ENCODE results near the gene TBX15. TPM values are rescaled to one million over a fixed set of nuclear protein-coding genes. Genes with fewer than 3 reads are reported as not detected.
"Not testable (repeated sequence)": the region's sequence is repeated elsewhere in the genome, so short reads cannot be mapped to it uniquely, and the experiment has no call there.

The TBX15 gene
- total RNA-seq, 1 donor, result under 0.01 TPM

DNA sequence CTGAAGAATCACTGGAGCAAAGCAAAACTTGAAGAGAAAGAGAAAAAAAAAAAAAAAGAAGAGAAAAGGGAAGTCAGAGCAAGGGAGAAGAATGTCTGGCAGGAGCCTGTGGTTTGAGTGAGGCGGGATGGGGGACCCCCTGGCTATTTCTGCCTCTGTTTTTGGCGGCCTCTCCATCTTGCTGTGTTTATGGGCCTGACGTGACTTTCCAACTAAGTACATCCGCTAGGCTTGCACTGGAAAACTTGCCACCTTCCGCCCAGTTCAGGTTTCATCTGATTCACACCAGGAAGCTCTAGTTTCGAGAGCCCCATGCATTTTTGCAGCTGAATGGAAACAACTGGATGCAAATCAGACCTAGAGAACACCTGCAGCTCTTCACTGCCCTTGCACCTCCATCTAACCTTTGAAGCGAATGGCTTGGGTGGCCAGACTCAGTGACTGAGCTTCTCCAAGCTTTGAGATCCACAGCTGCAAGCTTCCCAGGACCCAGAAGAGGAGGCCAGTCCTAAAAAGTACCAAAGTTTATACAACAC is 28.0 kb downstream of the TBX15 start:
- TF ChIP-seq, protein P1, sequence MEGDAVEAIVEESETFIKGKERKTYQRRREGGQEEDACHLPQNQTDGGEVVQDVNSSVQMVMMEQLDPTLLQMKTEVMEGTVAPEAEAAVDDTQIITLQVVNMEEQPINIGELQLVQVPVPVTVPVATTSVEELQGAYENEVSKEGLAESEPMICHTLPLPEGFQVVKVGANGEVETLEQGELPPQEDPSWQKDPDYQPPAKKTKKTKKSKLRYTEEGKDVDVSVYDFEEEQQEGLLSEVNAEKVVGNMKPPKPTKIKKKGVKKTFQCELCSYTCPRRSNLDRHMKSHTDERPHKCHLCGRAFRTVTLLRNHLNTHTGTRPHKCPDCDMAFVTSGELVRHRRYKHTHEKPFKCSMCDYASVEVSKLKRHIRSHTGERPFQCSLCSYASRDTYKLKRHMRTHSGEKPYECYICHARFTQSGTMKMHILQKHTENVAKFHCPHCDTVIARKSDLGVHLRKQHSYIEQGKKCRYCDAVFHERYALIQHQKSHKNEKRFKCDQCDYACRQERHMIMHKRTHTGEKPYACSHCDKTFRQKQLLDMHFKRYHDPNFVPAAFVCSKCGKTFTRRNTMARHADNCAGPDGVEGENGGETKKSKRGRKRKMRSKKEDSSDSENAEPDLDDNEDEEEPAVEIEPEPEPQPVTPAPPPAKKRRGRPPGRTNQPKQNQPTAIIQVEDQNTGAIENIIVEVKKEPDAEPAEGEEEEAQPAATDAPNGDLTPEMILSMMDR (IDR thresholded peaks at IDR 0.05; ENCODE audit: insufficient read depth, low read depth, low read length), result no peak
- no peak for DNase-seq (ENCODE audit: low read depth)
- H3K4me3 ChIP-seq (ENCODE audit: low read depth, low read length), result no peak overlapping the region

DNA sequence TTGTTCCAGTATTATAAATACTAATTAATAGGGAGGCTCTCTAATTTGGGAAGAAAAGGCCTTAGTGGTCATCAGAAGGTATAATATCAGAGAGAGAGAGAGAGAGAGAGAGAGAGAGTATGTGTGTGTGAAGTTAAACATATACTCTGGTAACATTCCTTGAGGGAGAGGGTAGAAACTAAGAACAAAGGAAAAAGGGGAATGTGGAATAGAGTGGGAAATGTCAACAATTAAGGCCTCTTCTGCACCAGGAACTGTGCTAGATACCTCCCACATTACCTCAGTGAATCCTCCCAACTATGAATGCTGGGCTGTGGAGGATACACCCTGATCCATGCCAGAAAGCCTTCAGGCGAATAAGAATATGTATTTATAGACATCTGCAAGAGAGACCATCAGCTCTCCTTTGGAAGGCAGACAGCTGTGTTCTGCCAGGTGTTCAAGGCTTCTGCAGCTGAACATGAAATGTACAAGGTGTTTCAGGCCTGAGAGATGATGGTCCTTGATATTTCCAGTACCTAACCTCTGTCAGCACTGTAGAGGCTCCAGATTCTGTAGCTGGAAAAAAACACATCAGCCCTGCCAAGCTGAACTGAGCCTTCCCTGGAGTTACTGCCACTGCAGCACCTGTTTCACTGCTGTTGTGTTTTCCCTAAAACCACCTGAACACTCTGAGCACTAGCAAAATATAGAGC is 29.1 kb downstream of the TBX15 start:
- H3K4me3 ChIP-seq (ENCODE audit: low read depth, low read length), result no peak overlapping the region
- no peak for DNase-seq (ENCODE audit: low read depth)
- TF ChIP-seq, protein P1 (IDR thresholded peaks at IDR 0.05; ENCODE audit: insufficient read depth, low read depth, low read length), result no peak

DNA sequence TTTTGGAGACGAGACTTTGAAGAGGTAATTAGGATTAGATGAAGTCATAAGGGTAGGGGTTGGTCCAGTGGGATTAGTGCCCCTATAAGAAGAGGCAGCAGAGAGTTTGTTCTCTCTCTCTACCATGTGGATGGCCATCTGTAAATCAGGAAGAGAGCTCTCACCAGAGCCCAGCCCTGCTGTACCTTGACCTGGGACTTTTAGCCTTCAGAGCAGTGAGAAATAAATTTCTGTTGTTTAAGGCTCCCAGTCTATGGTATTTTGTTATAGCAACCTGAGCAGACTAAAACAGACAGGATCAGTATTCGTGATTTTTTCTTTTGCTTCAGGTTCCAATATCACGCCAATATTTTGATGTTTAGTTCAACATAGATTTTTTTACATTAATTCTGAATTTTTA is 30.0 kb downstream of the TBX15 start:
- DNase-seq (ENCODE audit: low read depth), result no peak
- TF ChIP-seq, protein P1 (IDR thresholded peaks at IDR 0.05; ENCODE audit: insufficient read depth, low read depth, low read length), result no peak
- no peak overlapping the region for H3K4me3 ChIP-seq (ENCODE audit: low read depth, low read length)

DNA sequence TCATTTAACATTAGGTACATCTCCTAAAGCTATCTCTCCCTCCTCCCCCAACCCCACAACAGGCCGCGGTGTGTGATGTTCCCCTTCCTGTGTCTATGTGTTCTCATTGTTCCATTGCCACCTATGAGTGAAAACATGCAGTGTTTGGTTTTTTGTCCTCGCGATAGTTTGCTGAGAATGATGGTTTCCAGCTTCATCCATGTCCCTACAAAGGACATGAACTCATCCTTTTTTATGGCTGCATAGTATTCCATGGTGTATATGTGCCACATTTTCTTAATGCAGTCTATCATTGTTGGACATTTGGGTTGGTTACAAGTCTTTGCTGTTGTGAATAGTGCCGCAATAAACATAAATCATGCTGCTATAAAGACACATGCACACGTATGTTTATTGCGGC is 30.6 kb downstream of the TBX15 start:
- not testable (repeated sequence) for H3K4me3 ChIP-seq (ENCODE audit: low read depth, low read length); DNase-seq (ENCODE audit: low read depth)

DNA sequence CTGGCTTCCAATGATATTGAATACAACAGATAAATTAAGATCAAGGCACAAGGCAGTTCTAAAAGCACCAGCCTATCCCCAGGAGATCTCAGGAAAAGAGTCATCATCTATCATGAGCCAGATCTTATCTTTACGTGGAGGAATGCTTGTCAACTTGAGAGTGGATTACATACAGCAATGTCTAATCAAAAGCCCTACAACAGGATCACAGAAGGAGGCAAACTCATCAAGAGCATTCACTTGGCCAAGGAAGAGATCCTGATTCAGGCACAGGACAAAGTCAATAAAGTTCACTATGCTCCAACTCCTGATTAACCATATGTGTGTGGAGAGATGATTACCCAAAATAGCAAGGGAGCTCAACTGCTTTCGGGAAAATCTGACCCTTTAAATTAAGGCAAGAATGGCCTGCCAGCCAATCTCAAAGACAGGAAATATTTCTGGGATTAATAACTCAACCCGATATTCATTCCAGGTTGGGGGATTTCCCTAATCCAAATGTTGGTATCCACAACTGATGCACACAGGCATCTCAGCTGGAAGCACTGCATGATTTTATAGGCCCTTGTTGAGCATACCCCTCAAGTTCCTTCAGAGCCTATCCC is 33.7 kb downstream of the TBX15 start:
- TF ChIP-seq, protein P1 (IDR thresholded peaks at IDR 0.05; ENCODE audit: insufficient read depth, low read depth, low read length), result no peak
- DNase-seq (ENCODE audit: low read depth), result no peak
- no peak overlapping the region for H3K4me3 ChIP-seq (ENCODE audit: low read depth, low read length)

DNA sequence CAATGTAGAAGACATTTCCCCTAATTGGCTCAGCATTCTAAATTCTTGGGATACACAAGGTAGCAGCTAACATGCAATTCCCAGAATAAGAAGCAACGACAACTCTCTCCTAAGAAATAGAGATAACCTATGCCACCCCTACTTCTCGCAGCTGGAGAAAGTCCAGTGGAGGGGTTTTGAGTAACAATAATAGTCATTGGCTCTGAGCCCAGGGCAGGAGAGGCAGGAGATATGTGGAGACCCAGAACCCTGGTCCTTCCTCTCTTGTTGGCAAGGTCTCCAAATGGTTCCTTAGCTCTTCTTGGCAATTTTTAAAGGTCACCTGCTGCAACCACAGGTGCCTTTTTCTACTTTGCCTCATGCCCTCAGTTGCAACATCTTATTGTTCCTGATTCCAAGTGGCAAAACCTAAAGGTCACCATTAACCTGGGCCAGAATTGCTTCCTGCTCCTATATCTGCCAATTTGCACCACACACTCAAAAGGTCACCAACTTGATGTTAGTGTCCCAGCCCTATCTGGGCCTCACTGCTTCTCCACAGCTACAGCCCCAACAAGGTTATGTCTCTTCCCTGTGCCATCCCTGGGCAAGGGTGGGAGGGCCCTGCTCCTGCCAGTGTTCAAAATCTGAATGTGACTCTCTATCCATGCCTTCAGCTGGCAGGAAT is 36.7 kb downstream of the TBX15 start:
- no peak overlapping the region for H3K4me3 ChIP-seq (ENCODE audit: low read depth, low read length)
- no peak for DNase-seq (ENCODE audit: low read depth)

More for the DNA sequence above, 36.7 kb downstream of the TBX15 start:
- TF ChIP-seq, protein P1 (IDR thresholded peaks at IDR 0.05; ENCODE audit: insufficient read depth, low read depth, low read length), result no peak

Data from fibroblast of villous mesenchyme (primary cell).